Measurements from ENCODE around the gene COL6A2. TPM values are rescaled to one million over a fixed set of nuclear protein-coding genes. Genes with fewer than 3 reads are reported as not detected.
A peak's percentile ranks its signal among the peaks of the same experiment; 100 is the strongest.

The COL6A2 gene
- total and polyA plus RNA-seq, 2 experiments from 2014 or later = 650 to 1,939 TPM

DNA sequence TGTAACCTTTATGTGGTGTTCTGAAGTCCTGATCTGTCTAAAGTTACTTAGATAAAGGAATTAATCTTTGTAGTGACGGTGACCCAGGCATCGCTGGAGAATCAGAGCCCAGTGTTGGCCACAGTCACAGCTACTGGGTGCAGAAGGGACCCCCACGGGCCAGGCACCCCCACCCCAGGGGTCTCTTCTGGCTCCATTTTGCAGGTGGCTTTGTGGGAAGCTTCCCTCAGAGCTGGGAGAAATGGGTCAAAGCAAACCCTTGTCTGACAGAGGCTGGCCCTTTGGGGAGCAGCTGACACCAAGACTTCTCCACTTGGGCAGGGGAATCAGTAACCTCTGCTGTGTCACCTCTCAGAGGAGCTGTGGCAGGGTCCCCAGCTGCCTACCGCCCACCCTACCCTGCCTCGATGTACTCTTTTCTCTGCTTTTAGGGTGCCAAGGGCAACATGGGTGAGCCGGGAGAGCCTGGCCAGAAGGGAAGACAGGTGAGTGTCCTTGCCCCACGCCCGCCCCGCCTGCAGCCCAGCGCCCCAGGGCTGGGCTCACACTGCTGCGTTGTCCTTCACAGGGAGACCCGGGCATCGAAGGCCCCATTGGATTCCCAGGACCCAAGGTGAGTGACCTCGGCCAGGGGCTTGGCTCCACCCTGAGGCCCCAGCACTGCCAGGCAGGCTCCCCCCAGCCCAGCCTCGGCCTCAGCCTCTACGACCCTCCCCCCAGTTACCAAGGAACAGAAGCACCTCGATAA lies 17.7 kb downstream of the COL6A2 start:
- Histone ChIP-seq H3F3A (ENCODE audit: insufficient read depth) (peaks cover 43% of the 10 kb centered on the region), H3K4me1 (ENCODE audit: insufficient read depth) (peaks cover under 1% of the 10 kb centered on the region; the same call in 1 of the 2 replicates), H2AFZ (no peak overlapping the region), H3K27me3 (replicated peaks; ENCODE audit: insufficient read depth) (no peaks in the 10 kb centered on the region), H4K20me1 (ENCODE audit: insufficient read depth) (no peaks in the 10 kb centered on the region), H3K79me2 (ENCODE audit: insufficient read depth) (peaks cover 73% of the 10 kb centered on the region), H3K9me3 (ENCODE audit: low read depth) (no peaks in the 10 kb centered on the region), H3K4me3 (no peak overlapping the region), H3K9me2 (ENCODE audit: insufficient read depth) (no peaks in the 10 kb centered on the region), H3K4me2 (ENCODE audit: unreplicated experiment) (no peak overlapping the region), H3K36me3 (ENCODE audit: low read depth) (peaks cover 60% of the 10 kb centered on the region), H3K27ac (no peak overlapping the region), H3K9ac (no peak overlapping the region)
- in situ Hi-C loops (cut with MboI) = loop anchor here (10.0 kb wide), 1 partner anchor 121 kb away; no protein-coding TSS in a partner anchor
- DNase-seq = no peak
- TF ChIP-seq EZH2phosphoT487 (IDR thresholded peaks at IDR 0.05; ENCODE audit: insufficient read depth, low read depth) (no peak), EZH2 (IDR thresholded peaks at IDR 0.05; ENCODE audit: insufficient read depth, poor library complexity, severe bottlenecking) (no peak)
- 71 to 85% methylated on average over 10 to 17 of the region's 17 CpGs for WGBS, 2 experiments (ENCODE audit: low coverage in 1 of 2, low lambda C conversion rate in 2 of 2, missing lambda C conversion rate in 2 of 2)

GRCh38 chr21:46116189-46116775 lies 18.4 kb downstream of the COL6A2 start:
- no peak overlapping the region for H2AFZ ChIP-seq
- TF ChIP-seq EZH2 (IDR thresholded peaks at IDR 0.05; ENCODE audit: insufficient read depth, poor library complexity, severe bottlenecking) = no peak
- TF ChIP-seq EZH2phosphoT487 (IDR thresholded peaks at IDR 0.05; ENCODE audit: insufficient read depth, low read depth) = no peak
- H3F3A ChIP-seq (ENCODE audit: insufficient read depth) = peaks cover 49% of the 10 kb centered on the region
- H3K4me2 ChIP-seq (ENCODE audit: unreplicated experiment) = no peak overlapping the region
- no peaks in the 10 kb centered on the region for H3K9me2 ChIP-seq (ENCODE audit: insufficient read depth)
- no peaks in the 10 kb centered on the region for H4K20me1 ChIP-seq (ENCODE audit: insufficient read depth)
- H3K9me3 ChIP-seq (ENCODE audit: low read depth) = no peaks in the 10 kb centered on the region
- in situ Hi-C loops (cut with MboI) = loop anchor here (10.0 kb wide), 1 partner anchor 121 kb away; no protein-coding TSS in a partner anchor
- peaks cover 67% of the 10 kb centered on the region for H3K79me2 ChIP-seq (ENCODE audit: insufficient read depth)
- DNase-seq = no peak
- H3K36me3 ChIP-seq (ENCODE audit: low read depth) = peaks cover 60% of the 10 kb centered on the region
- 0 out of 2 replicates have a peak, but pooled peaks cover 4% of the 10 kb centered on the region for H3K4me1 ChIP-seq (ENCODE audit: insufficient read depth)
- H3K9ac ChIP-seq = no peak overlapping the region
- no peak overlapping the region for H3K4me3 ChIP-seq
- WGBS, 2 experiments (ENCODE audit: low coverage in 1 of 2, low lambda C conversion rate in 2 of 2, missing lambda C conversion rate in 2 of 2) = 90 to 91% methylated on average over 20 of the region's 20 CpGs
- no peaks in the 10 kb centered on the region for H3K27me3 ChIP-seq (replicated peaks; ENCODE audit: insufficient read depth)
- H3K27ac ChIP-seq = peak overlapping the region; percentile 28; the same call in 1 of the 2 replicates

DNA sequence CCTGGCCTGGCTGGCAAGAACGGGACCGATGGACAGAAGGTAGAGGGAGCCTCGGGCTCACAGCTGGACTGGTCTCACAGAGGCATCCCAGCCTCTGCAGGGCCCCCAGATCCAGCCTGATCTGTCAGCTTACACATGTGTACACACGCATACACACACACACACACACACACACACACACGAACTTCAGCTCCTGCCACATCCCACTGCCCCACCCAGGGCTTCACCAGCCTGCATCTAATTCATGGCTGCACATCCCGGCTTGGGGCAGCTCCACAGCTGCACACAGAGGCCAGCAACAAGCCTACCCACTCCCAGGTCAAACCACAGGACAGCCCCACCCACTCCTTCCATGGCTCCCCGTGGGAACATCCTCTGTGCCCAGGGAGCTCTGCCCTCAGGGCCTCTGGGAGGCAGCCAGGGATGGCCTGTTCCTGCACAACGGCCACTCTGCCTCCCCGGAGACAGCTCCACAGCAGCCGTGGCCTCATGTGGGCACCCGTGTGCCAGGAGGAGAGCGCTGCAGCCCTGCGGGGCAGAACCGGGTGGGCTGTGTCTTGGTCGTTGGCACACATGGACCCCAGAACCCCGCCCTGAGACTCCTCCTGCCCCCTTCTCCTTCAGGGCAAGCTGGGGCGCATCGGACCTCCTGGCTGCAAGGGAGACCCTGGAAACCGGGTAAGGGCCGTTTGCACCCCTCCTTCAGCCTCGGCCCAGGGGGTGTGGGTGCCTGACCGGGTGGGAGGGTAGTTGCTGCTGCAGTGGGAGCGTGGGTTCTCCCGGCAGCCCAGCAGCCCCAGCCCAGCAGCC lies 19.1 kb downstream of the COL6A2 start:
- in situ Hi-C loops (cut with MboI) = loop anchor here (10.0 kb wide), 1 partner anchor 122 kb away; no protein-coding TSS in a partner anchor
- no peaks in the 10 kb centered on the region for H3K9me3 ChIP-seq (ENCODE audit: low read depth)
- H3K79me2 ChIP-seq (ENCODE audit: insufficient read depth) = peaks cover 62% of the 10 kb centered on the region
- TF ChIP-seq EZH2 (IDR thresholded peaks at IDR 0.05; ENCODE audit: insufficient read depth, poor library complexity, severe bottlenecking) = no peak
- no peak for TF ChIP-seq EZH2phosphoT487 (IDR thresholded peaks at IDR 0.05; ENCODE audit: insufficient read depth, low read depth)
- no peak overlapping the region for H3K4me2 ChIP-seq (ENCODE audit: unreplicated experiment)
- no peak overlapping the region for H3K9ac ChIP-seq
- WGBS, 2 experiments (ENCODE audit: low coverage in 1 of 2, low lambda C conversion rate in 2 of 2, missing lambda C conversion rate in 2 of 2) = 71 to 73% methylated on average over 24 of the region's 24 CpGs
- no peak overlapping the region for H2AFZ ChIP-seq
- no peaks in the 10 kb centered on the region for H3K9me2 ChIP-seq (ENCODE audit: insufficient read depth)
- no peaks in the 10 kb centered on the region for H4K20me1 ChIP-seq (ENCODE audit: insufficient read depth)
- H3F3A ChIP-seq (ENCODE audit: insufficient read depth) = peaks cover 56% of the 10 kb centered on the region
- DNase-seq = peak; percentile 70
- peak overlapping the region; percentile 28; the same call in 1 of the 2 replicates for H3K27ac ChIP-seq
- H3K27me3 ChIP-seq (replicated peaks; ENCODE audit: insufficient read depth) = no peaks in the 10 kb centered on the region
- H3K4me3 ChIP-seq = no peak overlapping the region
- H3K4me1 ChIP-seq (ENCODE audit: insufficient read depth) = peaks cover 11% of the 10 kb centered on the region
- peaks cover 64% of the 10 kb centered on the region for H3K36me3 ChIP-seq (ENCODE audit: low read depth)

All from GM23248 (cell line).